ENCODE results near the gene MAP2K3.

DNA sequence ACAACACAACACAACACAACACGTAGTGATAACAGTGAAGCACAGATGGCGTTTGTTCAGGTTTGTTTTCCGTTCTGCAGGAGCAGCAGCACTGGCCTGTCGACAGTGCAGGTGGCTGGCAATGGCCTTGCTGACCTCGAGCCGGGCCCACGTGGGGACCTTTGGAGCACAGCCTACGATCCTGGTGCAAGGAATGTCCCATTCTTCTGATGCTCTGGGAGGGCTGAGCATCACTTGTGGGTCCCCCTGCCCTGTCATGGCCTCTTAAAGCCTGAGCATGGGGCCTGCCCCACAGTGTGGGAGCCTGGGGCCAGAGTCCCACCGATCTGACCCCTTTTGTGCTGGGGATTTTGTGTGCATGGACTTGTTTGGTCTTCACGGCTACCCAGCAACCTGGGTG, 6.8 kb downstream of the MAP2K3 start:
- TF ChIP-seq, protein P1, sequence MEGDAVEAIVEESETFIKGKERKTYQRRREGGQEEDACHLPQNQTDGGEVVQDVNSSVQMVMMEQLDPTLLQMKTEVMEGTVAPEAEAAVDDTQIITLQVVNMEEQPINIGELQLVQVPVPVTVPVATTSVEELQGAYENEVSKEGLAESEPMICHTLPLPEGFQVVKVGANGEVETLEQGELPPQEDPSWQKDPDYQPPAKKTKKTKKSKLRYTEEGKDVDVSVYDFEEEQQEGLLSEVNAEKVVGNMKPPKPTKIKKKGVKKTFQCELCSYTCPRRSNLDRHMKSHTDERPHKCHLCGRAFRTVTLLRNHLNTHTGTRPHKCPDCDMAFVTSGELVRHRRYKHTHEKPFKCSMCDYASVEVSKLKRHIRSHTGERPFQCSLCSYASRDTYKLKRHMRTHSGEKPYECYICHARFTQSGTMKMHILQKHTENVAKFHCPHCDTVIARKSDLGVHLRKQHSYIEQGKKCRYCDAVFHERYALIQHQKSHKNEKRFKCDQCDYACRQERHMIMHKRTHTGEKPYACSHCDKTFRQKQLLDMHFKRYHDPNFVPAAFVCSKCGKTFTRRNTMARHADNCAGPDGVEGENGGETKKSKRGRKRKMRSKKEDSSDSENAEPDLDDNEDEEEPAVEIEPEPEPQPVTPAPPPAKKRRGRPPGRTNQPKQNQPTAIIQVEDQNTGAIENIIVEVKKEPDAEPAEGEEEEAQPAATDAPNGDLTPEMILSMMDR (IDR thresholded peaks at IDR 0.05; ENCODE audit: extremely low read depth in 1 of 2, insufficient read depth in 1 of 2, low read depth in 1 of 2, low read length in 2 of 2), result no peak
- TF ChIP-seq EZH2 (IDR thresholded peaks at IDR 0.05; ENCODE audit: borderline replicate concordance, low read depth, low read length, severe bottlenecking) (no peak), MYC (IDR thresholded peaks at IDR 0.05; ENCODE audit: low read depth, low read length) (no peak), POLR2AphosphoS5 (IDR thresholded peaks at IDR 0.05; ENCODE audit: insufficient read depth, low read depth, low read length) (no peak)

Data from endothelial cell of umbilical vein (primary cell).